ENCODE data around the gene B3GLCT.
"Not testable (repeated sequence)": the region's sequence is repeated elsewhere in the genome, so short reads cannot be mapped to it uniquely, and the experiment has no call there.

Gene B3GLCT

DNA sequence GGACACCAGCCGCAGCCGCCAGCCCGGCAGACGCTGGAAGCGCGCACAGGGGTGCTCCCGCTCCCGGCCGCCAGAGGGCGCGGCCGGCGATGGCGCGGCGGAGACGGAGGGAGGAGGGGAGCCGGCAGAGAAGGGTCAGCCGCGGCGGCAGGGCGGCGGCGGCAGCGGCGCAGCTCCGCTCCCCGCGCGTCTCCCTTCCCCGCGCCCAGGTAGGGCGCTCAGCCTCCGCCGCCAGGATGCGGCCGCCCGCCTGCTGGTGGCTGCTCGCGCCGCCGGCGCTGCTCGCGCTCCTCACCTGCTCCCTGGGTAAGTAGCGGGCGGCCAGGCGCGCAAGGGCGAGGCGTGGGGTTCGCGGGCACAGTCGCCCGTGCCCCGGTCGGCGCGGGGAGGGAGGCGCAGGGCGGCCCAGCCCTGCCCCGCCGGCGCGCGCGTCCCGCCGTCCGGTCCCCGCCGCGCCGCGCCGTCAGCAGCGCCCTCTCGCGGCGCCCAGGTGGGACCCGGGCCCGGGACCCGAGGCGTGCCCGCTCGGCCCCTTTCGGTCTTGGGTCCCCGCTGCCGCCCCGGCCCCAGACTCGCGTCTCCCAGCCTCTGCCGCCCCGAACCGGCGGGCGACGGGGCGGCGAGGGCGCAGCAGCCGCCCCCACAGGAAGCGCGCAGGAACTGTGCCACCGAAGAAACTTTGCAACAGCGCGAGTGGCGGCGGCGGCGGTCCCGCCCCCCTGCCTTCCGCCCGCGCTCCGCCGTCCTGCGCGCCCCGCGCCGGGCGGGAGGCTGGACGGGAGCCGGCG, at the start of gene B3GLCT:
Gene B3GLCT, plus strand, starts transcription at position 127 of the 788 bp plus-strand sequence. Its CDS starts 110 bp downstream, at position 237.
- peak; percentile 59 to 71 (median 70) for DNase-seq (ENCODE audit: low read depth in 3 of 3)

- no peak for DNase-seq (ENCODE audit: low read depth in 3 of 3)
Observed at GRCh38 chr13:31150315-31150985, 49.3 kb upstream of the B3GLCT start.

DNA sequence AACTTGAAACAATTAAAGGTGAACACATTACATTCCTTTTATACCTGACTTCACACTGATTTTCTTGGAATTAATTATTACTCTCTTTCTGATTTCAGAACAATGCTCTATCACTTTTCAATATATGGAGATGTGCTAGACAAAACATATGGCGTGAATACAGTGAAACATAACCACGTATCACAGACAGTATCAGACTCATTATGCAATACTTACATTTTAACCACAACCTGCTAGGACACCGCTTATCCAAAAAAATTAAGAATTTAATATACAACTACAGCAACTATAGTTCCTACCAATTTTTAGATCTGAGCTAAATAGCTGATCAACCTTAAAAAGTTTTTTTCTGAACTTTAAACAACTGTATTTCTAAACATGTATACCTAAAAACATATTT, 47.9 kb upstream of the B3GLCT start:
- no peak for DNase-seq (ENCODE audit: low read depth in 3 of 3)

GRCh38 chr13:31154939-31155338, 44.8 kb upstream of the B3GLCT start:
- DNase-seq (ENCODE audit: low read depth in 3 of 3): no peak

- no peak for DNase-seq (ENCODE audit: low read depth in 3 of 3)
Observed at GRCh38 chr13:31159306-31159705, 40.5 kb upstream of the B3GLCT start.

- peak; percentile 40 to 57 (median 50) for DNase-seq (ENCODE audit: low read depth in 3 of 3)
Observed at GRCh38 chr13:31160857-31161556, 38.8 kb upstream of the B3GLCT start.

GRCh38 chr13:31161557-31162150, 38.1 kb upstream of the B3GLCT start, which contains the start of gene HSPH1:
HSPH1 (minus strand) TSS chr13:31161904; CDS start chr13:31161582, 322 bp downstream.
- peak; percentile 95 to 98 (median 98) for DNase-seq (ENCODE audit: low read depth in 3 of 3)

DNA sequence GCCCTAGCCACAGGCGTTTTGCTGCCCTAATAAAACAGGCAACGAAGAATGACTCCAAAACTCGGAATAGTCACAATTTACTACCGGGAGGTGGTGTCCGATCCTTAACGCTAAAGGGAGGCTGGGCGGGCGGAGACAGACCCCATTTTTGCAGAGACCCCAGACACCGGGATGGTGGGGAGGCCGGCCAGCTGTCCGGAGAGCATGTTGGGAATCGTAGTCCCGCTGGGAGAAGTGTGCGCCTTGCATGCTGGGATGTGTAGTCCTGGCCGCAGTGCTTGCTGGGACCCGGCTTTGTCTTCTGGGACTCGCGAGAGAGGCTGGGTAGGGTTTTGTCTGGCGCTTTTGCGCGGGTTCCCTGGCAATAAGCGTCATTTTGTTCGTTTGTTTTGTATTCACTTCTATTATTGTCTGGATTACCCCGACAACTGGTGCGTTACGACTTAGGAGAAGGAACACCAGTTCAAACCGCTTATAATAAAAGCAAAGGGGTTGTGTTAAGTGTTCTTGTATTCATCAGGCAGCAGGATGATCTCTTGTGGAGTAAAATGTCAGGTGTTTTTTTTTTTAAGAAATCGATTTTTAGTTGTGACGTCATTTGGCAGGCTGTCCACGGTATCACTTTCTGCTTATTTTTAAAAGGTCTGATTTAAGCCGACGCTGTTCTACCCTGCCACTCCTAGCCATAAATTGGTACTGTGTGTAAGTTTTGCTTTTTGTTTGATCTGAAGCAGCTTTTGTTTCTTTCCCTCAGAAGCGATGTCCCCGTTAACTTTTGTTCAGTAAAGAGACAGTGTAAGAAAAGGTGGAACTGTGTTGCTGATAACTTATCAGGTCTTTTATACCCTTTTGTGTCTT, 37.4 kb upstream of the B3GLCT start:
- peak; percentile 79 to 92 (median 91) for DNase-seq (ENCODE audit: low read depth in 3 of 3)

GRCh38 chr13:31166591-31166990, 33.2 kb upstream of the B3GLCT start:
- DNase-seq (ENCODE audit: low read depth in 3 of 3): no peak

GRCh38 chr13:31167490-31167889, 32.3 kb upstream of the B3GLCT start:
- DNase-seq (ENCODE audit: low read depth in 3 of 3): no peak

- DNase-seq (ENCODE audit: low read depth in 3 of 3): no peak
Observed at GRCh38 chr13:31168166-31168565, 31.6 kb upstream of the B3GLCT start.

DNA sequence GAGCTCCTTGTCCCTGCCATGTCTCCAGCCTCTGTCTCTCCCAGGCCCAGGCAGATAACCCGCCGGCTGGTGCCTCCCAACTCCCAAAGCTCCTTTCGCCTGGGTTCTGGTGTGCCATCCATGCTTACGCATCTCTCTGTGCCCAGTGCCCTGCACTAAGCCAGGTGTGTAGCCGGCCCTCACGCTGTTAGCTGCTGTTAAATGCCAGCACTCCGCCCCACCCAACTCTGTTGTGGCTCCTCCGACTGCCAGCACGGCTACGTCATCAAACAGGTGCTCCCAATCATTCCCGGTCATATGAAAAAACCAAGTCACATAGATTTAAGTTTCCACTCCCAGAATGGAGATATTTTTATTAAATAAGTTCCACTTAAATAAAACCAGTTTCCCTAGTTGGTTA, 31.0 kb upstream of the B3GLCT start:
- no peak for DNase-seq (ENCODE audit: low read depth in 3 of 3)

DNA sequence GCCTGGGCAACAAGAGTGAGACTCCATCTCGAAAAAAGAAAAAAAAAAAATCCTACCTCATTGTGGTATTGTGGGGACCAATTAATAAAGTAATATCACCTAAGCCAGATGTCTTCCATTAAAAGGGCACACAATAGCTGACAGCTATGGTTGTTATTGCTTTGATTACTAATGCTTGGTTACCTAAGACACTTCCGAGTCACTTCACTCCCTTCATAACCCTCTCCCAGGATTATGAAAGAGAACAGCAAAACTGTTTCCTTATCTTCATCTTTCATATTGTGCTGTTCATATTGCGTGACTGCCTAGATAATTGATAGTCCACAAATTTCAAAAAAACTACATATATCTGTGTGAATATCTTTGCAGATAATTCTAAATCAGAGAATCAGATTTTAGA, 27.8 kb upstream of the B3GLCT start:
- no peak for DNase-seq (ENCODE audit: low read depth in 3 of 3)

DNA sequence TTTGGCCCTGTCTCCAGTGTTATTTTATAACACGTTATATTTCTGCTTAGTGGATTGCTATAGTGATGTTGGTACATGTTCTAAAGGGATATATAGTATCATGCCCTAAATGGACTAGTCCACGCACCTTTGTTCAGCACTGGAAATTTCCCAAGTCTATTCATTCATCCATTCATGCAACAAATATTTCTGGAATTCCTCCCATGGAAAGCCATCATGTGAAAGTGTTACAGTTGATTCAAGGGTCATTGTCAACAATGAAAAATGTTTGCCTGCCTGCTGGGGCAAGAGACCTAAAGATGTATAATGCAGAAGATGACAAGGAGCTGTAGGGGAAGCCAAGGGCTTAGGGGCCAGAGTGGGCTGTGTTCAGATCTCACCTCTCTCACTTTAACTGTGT, 27.2 kb upstream of the B3GLCT start:
- DNase-seq (ENCODE audit: low read depth in 3 of 3): no peak

DNA sequence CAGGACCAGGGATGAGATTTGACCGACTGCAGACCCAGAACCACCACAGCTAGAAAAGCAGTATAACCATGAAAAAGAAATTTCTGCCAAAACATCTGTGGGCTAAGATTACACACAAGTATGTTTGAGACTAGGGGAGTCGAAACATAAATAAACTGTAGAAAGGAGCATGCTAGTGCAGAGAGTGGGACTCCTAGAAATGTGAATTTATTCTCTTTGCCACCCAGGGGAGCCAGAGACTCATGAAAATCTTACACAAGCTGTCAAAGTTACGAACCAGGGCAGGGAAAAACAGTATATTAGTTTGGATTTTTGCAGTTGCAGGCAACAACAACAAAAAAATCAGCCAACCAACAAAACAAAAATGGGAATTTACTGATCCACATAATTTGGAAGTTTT, 25.8 kb upstream of the B3GLCT start:
- DNase-seq (ENCODE audit: low read depth in 3 of 3): no peak

DNA sequence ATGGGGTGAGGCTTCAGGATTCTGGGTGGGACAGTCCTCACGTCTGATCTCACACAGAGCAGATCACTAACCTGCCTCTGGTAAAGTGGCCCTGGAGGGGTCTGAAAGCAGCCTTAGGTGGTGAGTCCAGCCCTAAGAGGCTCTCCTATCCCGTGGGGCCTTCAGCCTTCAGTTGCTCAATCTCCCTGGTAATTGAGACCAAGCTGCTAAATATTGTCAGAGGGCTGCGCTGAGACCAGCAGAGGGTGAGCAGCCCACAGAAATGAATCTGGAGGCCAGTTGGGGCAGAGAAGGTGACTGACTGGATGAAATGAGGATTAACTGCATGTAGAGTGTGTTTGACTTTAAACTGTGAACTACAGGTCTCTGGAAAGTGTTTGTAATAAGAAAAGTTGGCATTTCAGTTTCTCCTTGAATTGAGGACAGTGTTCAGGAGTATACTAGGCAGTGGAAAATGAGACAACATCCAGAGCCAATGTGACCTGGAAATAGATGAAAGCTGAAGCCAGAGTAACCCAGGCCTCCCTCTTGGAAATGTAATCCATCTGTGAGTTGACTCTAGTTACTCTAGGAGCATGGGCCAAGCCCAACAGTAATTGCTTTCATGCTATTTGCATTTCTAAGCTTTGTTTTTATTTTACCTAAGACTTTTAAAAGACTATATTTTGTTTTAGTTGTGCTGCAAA, 23.8 kb upstream of the B3GLCT start:
- no peak for DNase-seq (ENCODE audit: low read depth in 3 of 3)

DNA sequence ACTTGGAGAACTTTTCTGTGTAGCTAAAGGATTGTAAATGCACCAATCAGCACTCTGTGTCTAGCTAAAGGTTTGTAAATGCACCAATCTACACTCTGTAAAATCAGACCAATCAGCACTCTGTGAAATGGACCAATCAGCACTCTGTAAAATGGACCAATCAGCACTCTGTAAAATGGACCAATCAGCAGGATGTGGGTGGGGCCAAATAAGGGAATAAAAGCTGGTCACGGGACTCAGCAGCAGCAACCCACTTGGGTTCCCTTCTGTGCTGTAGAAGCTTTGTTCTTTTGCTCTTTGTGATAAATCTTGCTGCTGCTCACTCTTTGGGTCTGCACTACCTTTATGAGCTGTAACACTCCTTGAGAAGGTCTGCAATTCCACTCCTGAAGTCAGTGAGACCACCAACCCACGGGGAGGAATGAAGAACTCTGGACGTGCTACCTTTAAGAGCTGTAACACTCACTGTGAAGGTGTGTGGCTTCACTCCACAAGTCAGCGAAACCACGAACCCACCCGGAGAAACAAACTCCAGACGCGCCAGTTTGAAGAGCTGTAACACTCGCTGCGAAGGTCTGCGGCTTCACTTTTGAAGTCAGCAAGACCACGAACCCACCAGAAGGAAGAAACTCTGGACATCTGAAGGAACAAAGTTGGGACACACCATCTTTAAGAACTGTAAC, 21.8 kb upstream of the B3GLCT start:
- not testable (repeated sequence) for DNase-seq (ENCODE audit: low read depth in 3 of 3)

DNA sequence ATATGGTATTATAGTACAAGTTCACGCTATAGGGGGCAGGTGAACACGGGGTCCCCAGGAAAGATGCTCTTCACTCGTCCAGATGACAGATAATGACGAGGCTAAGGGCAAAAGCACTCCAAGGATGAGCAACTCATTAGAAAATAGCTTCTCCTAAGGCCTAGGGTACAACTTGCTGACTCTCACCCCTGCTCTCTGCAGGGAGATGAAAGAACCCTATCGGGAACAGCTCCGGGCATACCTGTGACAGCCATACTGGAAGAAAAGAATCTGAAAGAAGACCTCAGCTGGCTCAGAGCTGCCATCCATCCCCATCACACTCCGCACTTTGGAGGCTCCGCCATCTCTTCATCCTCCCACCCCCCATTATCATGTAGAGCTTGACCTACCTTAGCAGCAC, 20.5 kb upstream of the B3GLCT start:
- DNase-seq (ENCODE audit: low read depth in 3 of 3): no peak

GRCh38 chr13:31179754-31180153, 20.0 kb upstream of the B3GLCT start:
- no peak for DNase-seq (ENCODE audit: low read depth in 3 of 3)

GRCh38 chr13:31182987-31183386, 16.8 kb upstream of the B3GLCT start:
- DNase-seq (ENCODE audit: low read depth in 3 of 3): no peak

Data from stimulated activated CD4-positive, alpha-beta T cell treated with anti-CD3 and anti-CD28 coated beads, TNF-alpha, amount 100 ng/mL, for 4 hours (primary cell).